Measurements from ENCODE around the gene NOL3. TPM values are rescaled to one million over a fixed set of nuclear protein-coding genes. Genes with fewer than 3 reads are reported as not detected.

NOL3 gene
- total RNA-seq, 1 donor from 2014 or later = 55.6 TPM

GRCh38 chr16:67141391-67141790 is 28.9 kb upstream of the NOL3 start:
- Histone ChIP-seq H3K36me3 (peaks cover 99% of the 10 kb centered on the region), H3K9me3 (no peaks in the 10 kb centered on the region), H3K4me1 (no peaks in the 10 kb centered on the region), H3K27ac (no peak overlapping the region), H3K4me3 (no peak overlapping the region), H3K27me3 (ENCODE audit: low read depth) (no peaks in the 10 kb centered on the region)
- ATAC-seq = no peak
- TF ChIP-seq CTCF (IDR thresholded peaks at IDR 0.05) = no peak
- DNase-seq = no peak
- intact Hi-C loops (cut with DNase I) = no loop called here

- H3K27ac ChIP-seq = no peak overlapping the region
- no peak for ATAC-seq
- intact Hi-C loops (cut with DNase I) = no loop called here
- peaks cover 99% of the 10 kb centered on the region for H3K36me3 ChIP-seq
- H3K4me3 ChIP-seq = no peak overlapping the region
- no peak for DNase-seq
- TF ChIP-seq CTCF (IDR thresholded peaks at IDR 0.05) = no peak
- no peaks in the 10 kb centered on the region for H3K4me1 ChIP-seq
- no peaks in the 10 kb centered on the region for H3K9me3 ChIP-seq
- no peaks in the 10 kb centered on the region for H3K27me3 ChIP-seq (ENCODE audit: low read depth)
These were observed 28.0 kb upstream of the NOL3 start for GRCh38 chr16:67142342-67142741.

- Histone ChIP-seq H3K9me3 (no peaks in the 10 kb centered on the region), H3K4me3 (no peak overlapping the region), H3K36me3 (peaks cover 93% of the 10 kb centered on the region), H3K27ac (no peak overlapping the region), H3K4me1 (peaks cover 6% of the 10 kb centered on the region), H3K27me3 (ENCODE audit: low read depth) (peaks cover 2% of the 10 kb centered on the region)
- ATAC-seq (no peak), DNase-seq (no peak)
- intact Hi-C loops (cut with DNase I) = no loop called here
- TF ChIP-seq CTCF (IDR thresholded peaks at IDR 0.05) = no peak
These were observed 25.4 kb upstream of the NOL3 start for GRCh38 chr16:67144943-67145342.

GRCh38 chr16:67145746-67146145 is 24.6 kb upstream of the NOL3 start:
- no peak for ATAC-seq
- intact Hi-C loops (cut with DNase I) = no loop called here

GRCh38 chr16:67146523-67147357 is 23.6 kb upstream of the NOL3 start:
- Histone ChIP-seq H3K36me3 (peaks cover 75% of the 10 kb centered on the region), H3K4me1 (peaks cover 21% of the 10 kb centered on the region), H3K9me3 (no peaks in the 10 kb centered on the region), H3K27ac (no peak overlapping the region), H3K27me3 (ENCODE audit: low read depth) (peaks cover 12% of the 10 kb centered on the region), H3K4me3 (no peak overlapping the region)
- ATAC-seq (no peak), DNase-seq (no peak)
- intact Hi-C loops (cut with DNase I) = no loop called here
- TF ChIP-seq CTCF (IDR thresholded peaks at IDR 0.05) = no peak

More at GRCh38 chr16:67145746-67146145, 24.6 kb upstream of the NOL3 start:
- DNase-seq = no peak
- Histone ChIP-seq H3K4me3 (no peak overlapping the region), H3K9me3 (no peaks in the 10 kb centered on the region), H3K4me1 (peaks cover 14% of the 10 kb centered on the region), H3K36me3 (peaks cover 85% of the 10 kb centered on the region), H3K27me3 (ENCODE audit: low read depth) (peaks cover 10% of the 10 kb centered on the region), H3K27ac (no peak overlapping the region)
- no peak for TF ChIP-seq CTCF (IDR thresholded peaks at IDR 0.05)

Measured in lower lobe of right lung (tissue), 2 donors.